DND-41 (cell line): ENCODE measurements around the gene GALK1.

Source experiments
- EZH2 ChIP-seq: IDR thresholded peaks from 3 replicates; pipeline ENCODE4 v1.6.1; 2012; ENCODE audit warnings: borderline replicate concordance, low read depth, mild to moderate bottlenecking, moderate library complexity, low read length, inconsistent platforms; ENCODE audit not compliant: severe bottlenecking
- TF ChIP-seq, protein P1 (sequence below): IDR thresholded peaks from 2 replicates; pipeline ENCODE4 v1.5.1; 2012; ENCODE audit warnings: borderline replicate concordance, low read length, moderate library complexity, mild to moderate bottlenecking; ENCODE audit not compliant: poor library complexity, severe bottlenecking; ENCODE audit errors: extremely low read depth

DNA sequence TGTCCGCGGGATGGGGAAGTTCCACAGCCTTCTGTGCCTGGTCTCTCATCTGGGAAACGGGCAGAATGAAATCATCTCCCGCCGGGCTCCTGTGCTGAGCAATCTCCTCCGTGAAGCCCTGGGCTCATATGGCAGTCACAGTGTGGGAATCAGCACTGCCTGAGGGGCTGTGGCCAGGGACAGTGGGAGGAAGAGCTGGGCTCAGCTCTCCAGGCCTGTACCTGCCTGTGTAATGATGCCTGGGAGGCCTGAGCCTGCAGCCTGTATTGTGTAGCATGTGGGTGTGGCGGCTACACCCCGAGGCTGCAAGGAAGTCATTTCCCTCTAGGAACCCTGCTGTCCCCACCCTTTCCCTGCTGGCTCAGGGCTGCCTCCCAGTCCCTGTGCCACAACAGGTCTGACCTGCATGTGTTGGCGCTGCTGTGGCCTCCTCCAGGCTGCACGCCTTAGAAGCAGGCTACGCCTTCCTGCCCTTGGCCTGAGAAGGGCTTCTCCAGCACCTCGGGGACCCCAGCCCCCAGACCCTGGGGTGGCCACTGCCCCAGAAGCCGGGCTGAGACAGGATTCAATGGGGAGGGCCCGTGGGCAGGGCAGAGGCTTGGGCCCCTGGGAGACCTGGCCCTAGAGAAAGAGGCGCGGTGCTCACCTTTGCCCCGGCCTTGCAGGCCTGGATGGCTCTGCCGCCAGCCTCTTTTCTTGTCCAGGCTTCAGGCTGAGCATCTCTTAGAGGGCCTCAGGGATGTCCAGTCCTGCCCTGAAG, 41.6 kb downstream of the GALK1 start:
- TF ChIP-seq, protein P1, sequence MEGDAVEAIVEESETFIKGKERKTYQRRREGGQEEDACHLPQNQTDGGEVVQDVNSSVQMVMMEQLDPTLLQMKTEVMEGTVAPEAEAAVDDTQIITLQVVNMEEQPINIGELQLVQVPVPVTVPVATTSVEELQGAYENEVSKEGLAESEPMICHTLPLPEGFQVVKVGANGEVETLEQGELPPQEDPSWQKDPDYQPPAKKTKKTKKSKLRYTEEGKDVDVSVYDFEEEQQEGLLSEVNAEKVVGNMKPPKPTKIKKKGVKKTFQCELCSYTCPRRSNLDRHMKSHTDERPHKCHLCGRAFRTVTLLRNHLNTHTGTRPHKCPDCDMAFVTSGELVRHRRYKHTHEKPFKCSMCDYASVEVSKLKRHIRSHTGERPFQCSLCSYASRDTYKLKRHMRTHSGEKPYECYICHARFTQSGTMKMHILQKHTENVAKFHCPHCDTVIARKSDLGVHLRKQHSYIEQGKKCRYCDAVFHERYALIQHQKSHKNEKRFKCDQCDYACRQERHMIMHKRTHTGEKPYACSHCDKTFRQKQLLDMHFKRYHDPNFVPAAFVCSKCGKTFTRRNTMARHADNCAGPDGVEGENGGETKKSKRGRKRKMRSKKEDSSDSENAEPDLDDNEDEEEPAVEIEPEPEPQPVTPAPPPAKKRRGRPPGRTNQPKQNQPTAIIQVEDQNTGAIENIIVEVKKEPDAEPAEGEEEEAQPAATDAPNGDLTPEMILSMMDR: no peak
- TF ChIP-seq EZH2: no peak
